Calu3 (cell line): Measurements from ENCODE around the gene MYO1E. TPM values are rescaled to one million over a fixed set of nuclear protein-coding genes. Genes with fewer than 3 reads are reported as not detected.

Experiments used
- BruUV-seq: library from RNA; stranded (reverse); fragments of 400-500 nt; replicated peaks from 2 replicates; lab custom pipeline; 2021; lab: Mats Ljungman, UMichigan
- CTCF ChIA-PET: fragments of 300-600 bp; sonication (Branson Sonifier 250); formaldehyde crosslinking; loops from one replicate; lab custom pipeline; 2022; ENCODE audit warnings: antibody characterized with exemption; lab: Charles Lee
- DNase-seq: peaks from one replicate; pipeline ENCODE4 v3.0.0; 2022
- H3K27ac Mint-ChIP-seq: one replicate; pipeline ENCODE4 v1.8.0; 2022; ENCODE audit warnings: mixed read lengths; ENCODE audit not compliant: unreplicated experiment
- H3K27me3 Mint-ChIP-seq: one replicate; pipeline ENCODE4 v1.8.0; 2022; ENCODE audit warnings: mixed read lengths; ENCODE audit not compliant: unreplicated experiment
- H3K36me3 Mint-ChIP-seq: one replicate; pipeline ENCODE4 v1.8.0; 2022; ENCODE audit warnings: mild to moderate bottlenecking, moderate library complexity, mixed read lengths; ENCODE audit not compliant: insufficient read depth, unreplicated experiment
- H3K4me1 Mint-ChIP-seq: one replicate; pipeline ENCODE4 v1.8.0; 2022; ENCODE audit warnings: mild to moderate bottlenecking, low read depth, mixed read lengths; ENCODE audit not compliant: unreplicated experiment
- H3K4me3 Mint-ChIP-seq: one replicate; pipeline ENCODE4 v1.8.0; 2022; ENCODE audit warnings: mild to moderate bottlenecking, low read depth, moderate library complexity, mixed read lengths; ENCODE audit not compliant: unreplicated experiment
- H3K9me3 Mint-ChIP-seq: one replicate; pipeline ENCODE4 v1.8.0; 2022; ENCODE audit warnings: low read depth, mixed read lengths; ENCODE audit not compliant: unreplicated experiment
- intact Hi-C: fragments of 100-400 bp; cut with micrococcal nuclease; formaldehyde crosslinking; loops from one replicate; pipeline ENCODE4 v1.10.0; 2022; ENCODE audit not compliant: unreplicated experiment
- total RNA-seq: library from RNA; stranded (reverse); gene quantifications from 2 replicates; pipeline ENCODE4 v1.2.3, GENCODE V29; 2022
- TF ChIP-seq, protein P1 (sequence below): fragments of 200-600 bp; IDR thresholded peaks from one replicate; pipeline ENCODE4 v1.8.0; 2022; ENCODE audit warnings: antibody characterized with exemption; ENCODE audit not compliant: unreplicated experiment

The MYO1E gene
- total RNA-seq, 1 experiment from 2014 or later = 617 TPM

DNA sequence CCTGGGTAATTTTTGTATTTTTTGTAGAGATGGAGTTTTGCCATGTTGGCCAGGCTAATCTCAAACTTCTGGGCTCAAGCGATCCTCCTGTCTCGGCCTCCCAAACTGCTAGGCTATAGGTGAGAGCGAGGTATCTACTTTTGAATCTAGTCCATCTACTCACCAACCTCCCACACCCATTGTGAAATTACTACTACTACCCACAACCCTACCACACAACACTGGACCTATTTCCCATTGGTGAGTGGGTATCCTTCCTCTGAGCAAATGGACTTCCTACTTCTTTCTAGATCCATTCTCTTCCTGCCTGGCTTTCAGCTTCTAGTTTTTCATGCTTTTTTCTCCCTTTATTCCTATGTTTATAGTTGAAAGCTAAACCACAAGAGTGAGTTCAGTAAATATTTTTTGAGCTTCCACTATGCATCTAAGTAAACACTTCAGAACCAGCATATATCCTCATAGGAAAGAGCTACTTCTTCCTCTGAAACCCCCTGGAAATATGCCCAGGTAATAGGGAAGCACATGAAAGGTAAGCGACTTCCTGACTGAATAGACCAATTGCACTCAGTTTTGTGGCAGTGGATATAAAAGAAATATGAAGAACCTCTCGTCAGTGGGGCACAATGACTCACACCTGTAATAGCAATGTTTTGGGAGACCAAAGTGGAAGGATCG is 39.1 kb downstream of the MYO1E start:
- H3K4me3 Mint-ChIP-seq = peak overlapping the region; percentile 37
- BruUV-seq = no TSS peak
- intact Hi-C loops = loop anchor here (5.0 kb wide), 2 partner anchors 34 to 36 kb away; no protein-coding TSS in a partner anchor
- peaks cover 56% of the 10 kb centered on the region for H3K36me3 Mint-ChIP-seq
- H3K27me3 Mint-ChIP-seq = no peaks in the 10 kb centered on the region
- TF ChIP-seq, protein P1, sequence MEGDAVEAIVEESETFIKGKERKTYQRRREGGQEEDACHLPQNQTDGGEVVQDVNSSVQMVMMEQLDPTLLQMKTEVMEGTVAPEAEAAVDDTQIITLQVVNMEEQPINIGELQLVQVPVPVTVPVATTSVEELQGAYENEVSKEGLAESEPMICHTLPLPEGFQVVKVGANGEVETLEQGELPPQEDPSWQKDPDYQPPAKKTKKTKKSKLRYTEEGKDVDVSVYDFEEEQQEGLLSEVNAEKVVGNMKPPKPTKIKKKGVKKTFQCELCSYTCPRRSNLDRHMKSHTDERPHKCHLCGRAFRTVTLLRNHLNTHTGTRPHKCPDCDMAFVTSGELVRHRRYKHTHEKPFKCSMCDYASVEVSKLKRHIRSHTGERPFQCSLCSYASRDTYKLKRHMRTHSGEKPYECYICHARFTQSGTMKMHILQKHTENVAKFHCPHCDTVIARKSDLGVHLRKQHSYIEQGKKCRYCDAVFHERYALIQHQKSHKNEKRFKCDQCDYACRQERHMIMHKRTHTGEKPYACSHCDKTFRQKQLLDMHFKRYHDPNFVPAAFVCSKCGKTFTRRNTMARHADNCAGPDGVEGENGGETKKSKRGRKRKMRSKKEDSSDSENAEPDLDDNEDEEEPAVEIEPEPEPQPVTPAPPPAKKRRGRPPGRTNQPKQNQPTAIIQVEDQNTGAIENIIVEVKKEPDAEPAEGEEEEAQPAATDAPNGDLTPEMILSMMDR = no peak
- peak overlapping the region; percentile 78 for H3K27ac Mint-ChIP-seq
- H3K4me1 Mint-ChIP-seq = peaks cover 79% of the 10 kb centered on the region
- no peaks in the 10 kb centered on the region for H3K9me3 Mint-ChIP-seq
- DNase-seq = no peak
- CTCF ChIA-PET = interaction anchor here (0.6 to 1.6 kb wide), 2 partner anchors 26 to 85 kb away, joined by 4 to 6 read pairs; no protein-coding TSS in a partner anchor

DNA sequence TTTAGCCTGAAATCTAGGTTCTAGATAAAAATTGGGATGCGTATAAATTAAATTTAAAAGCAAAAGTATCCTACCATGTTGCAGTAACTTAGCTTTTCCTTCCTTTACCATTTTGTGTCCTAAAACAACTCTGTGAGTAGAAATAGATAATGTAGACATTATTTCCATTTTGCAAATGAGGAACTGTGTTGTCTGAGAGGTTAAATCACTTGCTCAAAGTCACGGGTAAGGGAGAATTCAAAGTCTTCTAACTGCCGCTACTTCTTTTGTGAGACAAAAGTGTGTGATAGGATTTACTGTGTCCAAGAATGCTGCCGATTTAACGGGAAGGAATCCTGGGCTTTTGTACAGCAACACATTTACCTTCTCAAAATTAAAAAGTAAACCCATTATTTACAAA is 40.7 kb downstream of the MYO1E start:
- intact Hi-C loops = loop anchor here (5.0 kb wide), 2 partner anchors 35 kb away; no protein-coding TSS in a partner anchor
- H3K4me1 Mint-ChIP-seq = peaks cover 89% of the 10 kb centered on the region

DNA sequence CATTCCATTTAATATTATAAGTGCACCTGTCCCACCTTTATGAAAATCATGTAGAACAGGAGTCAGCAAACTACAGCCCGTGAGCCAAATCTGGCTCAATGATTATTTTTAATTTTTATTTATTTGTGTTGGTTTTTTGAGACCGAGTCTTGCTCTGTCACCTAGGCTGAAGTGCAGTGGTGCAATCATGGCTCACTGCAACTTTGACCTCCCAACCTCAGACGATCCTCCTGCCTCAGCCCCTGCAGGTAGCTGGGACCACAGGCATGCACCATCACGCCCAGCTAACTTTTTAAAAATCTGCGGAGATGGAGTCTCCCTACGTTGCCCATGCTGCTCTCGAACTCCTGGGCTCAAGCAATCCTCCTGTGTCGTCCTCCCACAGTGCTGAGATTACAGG is 42.0 kb downstream of the MYO1E start:
- peaks cover 94% of the 10 kb centered on the region for H3K4me1 Mint-ChIP-seq
- CTCF ChIA-PET = interaction anchor here (2.1 kb wide), 1 partner anchor 33 kb away, joined by 9 read pairs; no protein-coding TSS in a partner anchor
- intact Hi-C loops = loop anchor here (5.0 kb wide), 2 partner anchors 33 to 37 kb away; no protein-coding TSS in a partner anchor

More for the DNA sequence above, 40.7 kb downstream of the MYO1E start:
- DNase-seq = no peak
- Mint-ChIP-seq H3K27me3 (no peaks in the 10 kb centered on the region), H3K36me3 (peaks cover 63% of the 10 kb centered on the region), H3K4me3 (peak overlapping the region; percentile 63), H3K9me3 (no peaks in the 10 kb centered on the region), H3K27ac (peak overlapping the region; percentile 78)
- no TSS peak for BruUV-seq
- TF ChIP-seq, protein P1 = no peak
- CTCF ChIA-PET = no interaction called here

DNA sequence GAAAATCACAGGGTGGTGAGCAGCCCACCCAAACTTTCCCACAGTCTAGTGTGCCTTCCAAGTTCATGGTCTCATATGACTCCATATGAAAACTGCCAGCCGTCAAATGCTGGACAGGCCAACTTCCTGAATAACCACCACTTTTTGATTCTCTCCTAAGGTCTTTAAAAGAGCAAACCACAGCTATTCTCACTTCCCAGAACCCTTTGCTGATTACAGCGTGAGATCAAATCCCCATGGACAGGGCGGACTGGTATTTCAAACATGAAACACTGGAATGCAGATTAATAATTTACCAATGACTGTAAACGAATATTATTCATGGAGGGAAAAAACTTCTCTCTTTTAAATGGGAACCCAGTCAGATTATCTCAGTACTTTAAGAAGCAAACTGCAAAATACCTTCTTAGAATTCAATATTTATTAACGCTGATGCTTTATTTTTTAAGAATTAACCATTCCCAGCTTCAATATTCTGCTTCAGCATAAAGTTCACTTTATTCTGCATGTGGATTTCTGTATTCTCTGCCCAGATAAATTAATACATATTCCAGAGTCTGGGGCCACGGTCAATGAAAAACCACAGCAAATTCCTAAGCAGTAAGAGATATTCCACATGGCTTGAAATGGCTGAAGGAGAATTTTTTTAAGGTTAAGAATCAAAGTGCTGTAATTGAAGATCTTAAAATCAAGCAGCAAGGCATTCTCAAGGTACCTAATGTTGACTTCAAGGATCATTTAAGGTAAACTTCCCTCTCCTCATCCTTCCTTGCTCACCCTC is 42.9 kb downstream of the MYO1E start:
- TSS peak; percentile 94 for BruUV-seq
- TF ChIP-seq, protein P1 = no peak
- Mint-ChIP-seq H3K27me3 (no peaks in the 10 kb centered on the region), H3K4me3 (peak overlapping the region; percentile 63), H3K36me3 (peaks cover 49% of the 10 kb centered on the region), H3K4me1 (peaks cover 93% of the 10 kb centered on the region), H3K27ac (peak overlapping the region; percentile 78), H3K9me3 (no peaks in the 10 kb centered on the region)
- intact Hi-C loops = loop anchor here (1.0 to 5.0 kb wide), 3 partner anchors 32 to 78 kb away; no protein-coding TSS in a partner anchor
- DNase-seq = peak; percentile 76
- CTCF ChIA-PET = interaction anchor here (0.6 to 2.1 kb wide), 8 partner anchors 21 to 411 kb away, joined by 3 to 10 read pairs (median 4); no protein-coding TSS in a partner anchor

More for the DNA sequence above, 42.0 kb downstream of the MYO1E start:
- H3K4me3 Mint-ChIP-seq = peak overlapping the region; percentile 63
- no peaks in the 10 kb centered on the region for H3K9me3 Mint-ChIP-seq
- peak overlapping the region; percentile 78 for H3K27ac Mint-ChIP-seq
- peaks cover 58% of the 10 kb centered on the region for H3K36me3 Mint-ChIP-seq
- TF ChIP-seq, protein P1 = no peak
- DNase-seq = no peak
- H3K27me3 Mint-ChIP-seq = no peaks in the 10 kb centered on the region
- BruUV-seq = no TSS peak
